ENCODE results near the gene KCTD16.

- TF ChIP-seq, protein P1, sequence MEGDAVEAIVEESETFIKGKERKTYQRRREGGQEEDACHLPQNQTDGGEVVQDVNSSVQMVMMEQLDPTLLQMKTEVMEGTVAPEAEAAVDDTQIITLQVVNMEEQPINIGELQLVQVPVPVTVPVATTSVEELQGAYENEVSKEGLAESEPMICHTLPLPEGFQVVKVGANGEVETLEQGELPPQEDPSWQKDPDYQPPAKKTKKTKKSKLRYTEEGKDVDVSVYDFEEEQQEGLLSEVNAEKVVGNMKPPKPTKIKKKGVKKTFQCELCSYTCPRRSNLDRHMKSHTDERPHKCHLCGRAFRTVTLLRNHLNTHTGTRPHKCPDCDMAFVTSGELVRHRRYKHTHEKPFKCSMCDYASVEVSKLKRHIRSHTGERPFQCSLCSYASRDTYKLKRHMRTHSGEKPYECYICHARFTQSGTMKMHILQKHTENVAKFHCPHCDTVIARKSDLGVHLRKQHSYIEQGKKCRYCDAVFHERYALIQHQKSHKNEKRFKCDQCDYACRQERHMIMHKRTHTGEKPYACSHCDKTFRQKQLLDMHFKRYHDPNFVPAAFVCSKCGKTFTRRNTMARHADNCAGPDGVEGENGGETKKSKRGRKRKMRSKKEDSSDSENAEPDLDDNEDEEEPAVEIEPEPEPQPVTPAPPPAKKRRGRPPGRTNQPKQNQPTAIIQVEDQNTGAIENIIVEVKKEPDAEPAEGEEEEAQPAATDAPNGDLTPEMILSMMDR (IDR thresholded peaks at IDR 0.05) = no peak
- TF ChIP-seq POLR2A (IDR thresholded peaks at IDR 0.05) = no peak
These were observed 220.4 kb downstream of the KCTD16 start for GRCh38 chr5:144391044-144391443.

All from right lobe of liver (tissue), 4 donors.